Measurements from ENCODE around the gene RNF186. TPM values are rescaled to one million over a fixed set of nuclear protein-coding genes. Genes with fewer than 3 reads are reported as not detected.

Gene RNF186
- total RNA-seq, 1 experiment from 2014 or later, result not detected

DNA sequence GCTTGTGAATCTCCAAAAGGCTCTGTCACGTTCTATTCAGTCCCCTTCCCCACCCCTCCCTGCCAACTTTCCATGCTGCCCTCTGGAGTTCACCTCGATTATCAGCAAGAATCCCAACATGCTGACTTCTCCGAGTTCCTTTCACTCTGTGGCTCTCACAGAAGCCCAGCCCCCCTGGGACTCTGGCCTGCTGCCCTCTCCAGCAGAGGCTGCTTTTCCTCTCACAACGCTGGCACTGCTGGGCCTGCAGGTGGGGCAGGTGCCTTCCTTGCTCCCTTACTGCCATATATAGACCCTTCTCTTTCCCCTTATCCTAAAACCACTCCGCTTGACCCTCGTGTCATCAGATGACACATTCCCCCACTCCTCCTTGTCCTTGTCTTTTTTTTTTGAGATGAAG, 10.2 kb upstream of the RNF186 start:
- Mint-ChIP-seq H3K27me3 (ENCODE audit: insufficient read depth, unreplicated experiment) (no peaks in the 10 kb centered on the region), H3K4me3 (ENCODE audit: unreplicated experiment) (no peak overlapping the region), H3K9me3 (ENCODE audit: unreplicated experiment) (peaks cover 5% of the 10 kb centered on the region), H3K36me3 (ENCODE audit: insufficient read depth, unreplicated experiment) (no peaks in the 10 kb centered on the region), H3K4me1 (ENCODE audit: insufficient read depth, unreplicated experiment) (no peaks in the 10 kb centered on the region), H3K27ac (ENCODE audit: low read depth, unreplicated experiment) (no peak overlapping the region)
- TF ChIP-seq CTCF (IDR thresholded peaks at IDR 0.05; ENCODE audit: unreplicated experiment), result no peak
- DNase-seq (ENCODE audit: unreplicated experiment), result no peak
- ChIA-PET POLR2A (no interaction called here), CTCF (no interaction called here)
- BruUV-seq (replicated peaks), result no TSS peak
- intact Hi-C loops (cut with micrococcal nuclease), result no loop called here

- POLR2A ChIA-PET, result no interaction called here
- H3K27me3 Mint-ChIP-seq (ENCODE audit: insufficient read depth, unreplicated experiment), result no peaks in the 10 kb centered on the region
- H3K36me3 Mint-ChIP-seq (ENCODE audit: insufficient read depth, unreplicated experiment), result no peaks in the 10 kb centered on the region
- no peak overlapping the region for H3K4me3 Mint-ChIP-seq (ENCODE audit: unreplicated experiment)
- intact Hi-C loops (cut with micrococcal nuclease), result no loop called here
- H3K4me1 Mint-ChIP-seq (ENCODE audit: insufficient read depth, unreplicated experiment), result no peaks in the 10 kb centered on the region
- no peak for DNase-seq (ENCODE audit: unreplicated experiment)
- TF ChIP-seq CTCF (IDR thresholded peaks at IDR 0.05; ENCODE audit: unreplicated experiment), result no peak
- H3K9me3 Mint-ChIP-seq (ENCODE audit: unreplicated experiment), result peaks cover 5% of the 10 kb centered on the region
- CTCF ChIA-PET, result interaction anchor here (0.6 kb wide), 2 partner anchors 10 to 23 kb away, joined by 3 to 4 read pairs; no protein-coding TSS in a partner anchor
- no peak overlapping the region for H3K27ac Mint-ChIP-seq (ENCODE audit: low read depth, unreplicated experiment)
- no TSS peak for BruUV-seq (replicated peaks)
Observed at GRCh38 chr1:19824541-19824940, 9.5 kb upstream of the RNF186 start.

DNA sequence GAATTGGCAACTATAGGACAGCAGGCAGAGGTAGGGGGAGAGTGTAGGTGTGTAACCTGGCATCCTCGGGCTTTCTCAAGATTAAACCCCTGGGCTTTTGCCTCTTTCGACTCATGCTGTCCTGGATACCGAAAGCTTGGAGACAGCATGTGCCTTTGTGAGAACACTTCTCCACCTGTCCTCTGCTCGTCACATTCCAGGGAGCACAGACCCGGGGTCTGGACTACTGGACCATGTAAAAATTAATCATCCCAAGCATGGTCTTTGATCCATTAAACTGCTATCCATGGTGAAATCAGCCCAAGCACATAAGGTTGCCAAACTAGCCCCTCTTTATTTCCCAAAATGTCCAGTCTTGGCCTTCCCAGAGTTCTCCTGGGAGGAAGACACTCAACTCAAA, 9.0 kb upstream of the RNF186 start:
- BruUV-seq (replicated peaks), result no TSS peak
- POLR2A ChIA-PET, result no interaction called here
- Mint-ChIP-seq H3K36me3 (ENCODE audit: insufficient read depth, unreplicated experiment) (no peaks in the 10 kb centered on the region), H3K9me3 (ENCODE audit: unreplicated experiment) (peaks cover 5% of the 10 kb centered on the region), H3K4me1 (ENCODE audit: insufficient read depth, unreplicated experiment) (no peaks in the 10 kb centered on the region), H3K4me3 (ENCODE audit: unreplicated experiment) (no peak overlapping the region), H3K27ac (ENCODE audit: low read depth, unreplicated experiment) (no peak overlapping the region), H3K27me3 (ENCODE audit: insufficient read depth, unreplicated experiment) (no peaks in the 10 kb centered on the region)
- CTCF ChIA-PET, result interaction anchor here (0.6 kb wide), 2 partner anchors 10 to 22 kb away, joined by 3 to 4 read pairs; no protein-coding TSS in a partner anchor
- intact Hi-C loops (cut with micrococcal nuclease), result no loop called here
- no peak for TF ChIP-seq CTCF (IDR thresholded peaks at IDR 0.05; ENCODE audit: unreplicated experiment)
- DNase-seq (ENCODE audit: unreplicated experiment), result no peak

- ChIA-PET POLR2A (no interaction called here), CTCF (no interaction called here)
- no peak for DNase-seq (ENCODE audit: unreplicated experiment)
- H3K27me3 Mint-ChIP-seq (ENCODE audit: insufficient read depth, unreplicated experiment), result no peaks in the 10 kb centered on the region
- intact Hi-C loops (cut with micrococcal nuclease), result no loop called here
- H3K4me3 Mint-ChIP-seq (ENCODE audit: unreplicated experiment), result no peak overlapping the region
- no TSS peak for BruUV-seq (replicated peaks)
- no peaks in the 10 kb centered on the region for H3K36me3 Mint-ChIP-seq (ENCODE audit: insufficient read depth, unreplicated experiment)
- no peaks in the 10 kb centered on the region for H3K9me3 Mint-ChIP-seq (ENCODE audit: unreplicated experiment)
- no peak overlapping the region for H3K27ac Mint-ChIP-seq (ENCODE audit: low read depth, unreplicated experiment)
- no peak for TF ChIP-seq CTCF (IDR thresholded peaks at IDR 0.05; ENCODE audit: unreplicated experiment)
- peaks cover 5% of the 10 kb centered on the region for H3K4me1 Mint-ChIP-seq (ENCODE audit: insufficient read depth, unreplicated experiment)
Observed at GRCh38 chr1:19819701-19820100, 4.6 kb upstream of the RNF186 start.
